HCT116 (cell line): Measurements from ENCODE around the gene SIRPB1.

Experiments
- CBX3 ChIP-seq: IDR thresholded peaks from 2 replicates; pipeline ENCODE4 v1.6.1; 2012; ENCODE audit warnings: low read depth
- ELF1 ChIP-seq: IDR thresholded peaks from 2 replicates; pipeline ENCODE4 v1.6.1; 2012; ENCODE audit warnings: low read depth, borderline replicate concordance
- JUND ChIP-seq: IDR thresholded peaks from 2 replicates; pipeline ENCODE4 v1.6.1; 2012
- POLR2A ChIP-seq: IDR thresholded peaks from 2 replicates; pipeline ENCODE4 v1.7.0; 2011; ENCODE audit warnings: borderline replicate concordance; ENCODE audit not compliant: insufficient read depth, insufficient read length; ENCODE audit errors: extremely low read depth
- POLR2AphosphoS5 ChIP-seq: IDR thresholded peaks from 2 replicates; pipeline ENCODE4 v1.6.1; 2011; ENCODE audit warnings: mild to moderate bottlenecking, low read depth, low read length, moderate library complexity
- RAD21 ChIP-seq: IDR thresholded peaks from 2 replicates; pipeline ENCODE4 v1.6.1; 2012; ENCODE audit warnings: low read depth, mild to moderate bottlenecking
- SIN3A ChIP-seq: IDR thresholded peaks from 2 replicates; pipeline ENCODE4 v1.6.1; 2012; ENCODE audit warnings: low read depth
- YY1 ChIP-seq: IDR thresholded peaks from 2 replicates; pipeline ENCODE4 v1.6.1; 2011; ENCODE audit warnings: low read length, low read depth, moderate library complexity, mild to moderate bottlenecking; ENCODE audit not compliant: insufficient replicate concordance; ENCODE audit errors: extremely low read depth
- TF ChIP-seq, protein P1 (sequence below): IDR thresholded peaks from 2 replicates; pipeline ENCODE4 v1.6.1; 2012; ENCODE audit warnings: low read depth
- TF ChIP-seq, protein P2 (sequence below), 3 experiments: fragments of 200-600 bp in 1 of 3; sonication (generic) in 1 of 3; IDR thresholded peaks in 2 of 3; conservative IDR thresholded peaks in 1 of 3; 2 replicates each; pipeline ENCODE4 v1.5.1; 2012 to 2017; ENCODE audit warnings: low read depth in 2 of 3, low read length in 2 of 3, antibody characterized with exemption in 1 of 3, borderline replicate concordance in 1 of 3, control low read depth in 1 of 3, mild to moderate bottlenecking in 1 of 3, mixed read lengths in 1 of 3, mixed run types in 1 of 3, moderate library complexity in 1 of 3; ENCODE audit not compliant: insufficient read depth in 1 of 3
- TF ChIP-seq, protein P3 (sequence below): IDR thresholded peaks from 2 replicates; pipeline ENCODE4 v1.6.1; 2011; ENCODE audit warnings: mild to moderate bottlenecking, low read length, moderate library complexity; ENCODE audit not compliant: insufficient replicate concordance; ENCODE audit errors: extremely low read depth

GRCh38 chr20:1644101-1644962 lies 24.5 kb upstream of the SIRPB1 start:
- TF ChIP-seq POLR2AphosphoS5, result no peak
- TF ChIP-seq POLR2A, result no peak
- TF ChIP-seq, protein P1, sequence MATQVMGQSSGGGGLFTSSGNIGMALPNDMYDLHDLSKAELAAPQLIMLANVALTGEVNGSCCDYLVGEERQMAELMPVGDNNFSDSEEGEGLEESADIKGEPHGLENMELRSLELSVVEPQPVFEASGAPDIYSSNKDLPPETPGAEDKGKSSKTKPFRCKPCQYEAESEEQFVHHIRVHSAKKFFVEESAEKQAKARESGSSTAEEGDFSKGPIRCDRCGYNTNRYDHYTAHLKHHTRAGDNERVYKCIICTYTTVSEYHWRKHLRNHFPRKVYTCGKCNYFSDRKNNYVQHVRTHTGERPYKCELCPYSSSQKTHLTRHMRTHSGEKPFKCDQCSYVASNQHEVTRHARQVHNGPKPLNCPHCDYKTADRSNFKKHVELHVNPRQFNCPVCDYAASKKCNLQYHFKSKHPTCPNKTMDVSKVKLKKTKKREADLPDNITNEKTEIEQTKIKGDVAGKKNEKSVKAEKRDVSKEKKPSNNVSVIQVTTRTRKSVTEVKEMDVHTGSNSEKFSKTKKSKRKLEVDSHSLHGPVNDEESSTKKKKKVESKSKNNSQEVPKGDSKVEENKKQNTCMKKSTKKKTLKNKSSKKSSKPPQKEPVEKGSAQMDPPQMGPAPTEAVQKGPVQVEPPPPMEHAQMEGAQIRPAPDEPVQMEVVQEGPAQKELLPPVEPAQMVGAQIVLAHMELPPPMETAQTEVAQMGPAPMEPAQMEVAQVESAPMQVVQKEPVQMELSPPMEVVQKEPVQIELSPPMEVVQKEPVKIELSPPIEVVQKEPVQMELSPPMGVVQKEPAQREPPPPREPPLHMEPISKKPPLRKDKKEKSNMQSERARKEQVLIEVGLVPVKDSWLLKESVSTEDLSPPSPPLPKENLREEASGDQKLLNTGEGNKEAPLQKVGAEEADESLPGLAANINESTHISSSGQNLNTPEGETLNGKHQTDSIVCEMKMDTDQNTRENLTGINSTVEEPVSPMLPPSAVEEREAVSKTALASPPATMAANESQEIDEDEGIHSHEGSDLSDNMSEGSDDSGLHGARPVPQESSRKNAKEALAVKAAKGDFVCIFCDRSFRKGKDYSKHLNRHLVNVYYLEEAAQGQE, result no peak
- no peak for TF ChIP-seq ELF1
- TF ChIP-seq RAD21, result no peak
- TF ChIP-seq, protein P2, sequence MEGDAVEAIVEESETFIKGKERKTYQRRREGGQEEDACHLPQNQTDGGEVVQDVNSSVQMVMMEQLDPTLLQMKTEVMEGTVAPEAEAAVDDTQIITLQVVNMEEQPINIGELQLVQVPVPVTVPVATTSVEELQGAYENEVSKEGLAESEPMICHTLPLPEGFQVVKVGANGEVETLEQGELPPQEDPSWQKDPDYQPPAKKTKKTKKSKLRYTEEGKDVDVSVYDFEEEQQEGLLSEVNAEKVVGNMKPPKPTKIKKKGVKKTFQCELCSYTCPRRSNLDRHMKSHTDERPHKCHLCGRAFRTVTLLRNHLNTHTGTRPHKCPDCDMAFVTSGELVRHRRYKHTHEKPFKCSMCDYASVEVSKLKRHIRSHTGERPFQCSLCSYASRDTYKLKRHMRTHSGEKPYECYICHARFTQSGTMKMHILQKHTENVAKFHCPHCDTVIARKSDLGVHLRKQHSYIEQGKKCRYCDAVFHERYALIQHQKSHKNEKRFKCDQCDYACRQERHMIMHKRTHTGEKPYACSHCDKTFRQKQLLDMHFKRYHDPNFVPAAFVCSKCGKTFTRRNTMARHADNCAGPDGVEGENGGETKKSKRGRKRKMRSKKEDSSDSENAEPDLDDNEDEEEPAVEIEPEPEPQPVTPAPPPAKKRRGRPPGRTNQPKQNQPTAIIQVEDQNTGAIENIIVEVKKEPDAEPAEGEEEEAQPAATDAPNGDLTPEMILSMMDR (IDR thresholded peaks at IDR 0.05 in 2 of 3, conservative IDR thresholded peaks at IDR 0.05 in 1 of 3; ENCODE audit: borderline replicate concordance in 1 of 3, insufficient read depth in 1 of 3, low read depth in 2 of 3, low read length in 2 of 3), result no peak
- no peak for TF ChIP-seq CBX3
- TF ChIP-seq JUND, result no peak
- TF ChIP-seq, protein P3, sequence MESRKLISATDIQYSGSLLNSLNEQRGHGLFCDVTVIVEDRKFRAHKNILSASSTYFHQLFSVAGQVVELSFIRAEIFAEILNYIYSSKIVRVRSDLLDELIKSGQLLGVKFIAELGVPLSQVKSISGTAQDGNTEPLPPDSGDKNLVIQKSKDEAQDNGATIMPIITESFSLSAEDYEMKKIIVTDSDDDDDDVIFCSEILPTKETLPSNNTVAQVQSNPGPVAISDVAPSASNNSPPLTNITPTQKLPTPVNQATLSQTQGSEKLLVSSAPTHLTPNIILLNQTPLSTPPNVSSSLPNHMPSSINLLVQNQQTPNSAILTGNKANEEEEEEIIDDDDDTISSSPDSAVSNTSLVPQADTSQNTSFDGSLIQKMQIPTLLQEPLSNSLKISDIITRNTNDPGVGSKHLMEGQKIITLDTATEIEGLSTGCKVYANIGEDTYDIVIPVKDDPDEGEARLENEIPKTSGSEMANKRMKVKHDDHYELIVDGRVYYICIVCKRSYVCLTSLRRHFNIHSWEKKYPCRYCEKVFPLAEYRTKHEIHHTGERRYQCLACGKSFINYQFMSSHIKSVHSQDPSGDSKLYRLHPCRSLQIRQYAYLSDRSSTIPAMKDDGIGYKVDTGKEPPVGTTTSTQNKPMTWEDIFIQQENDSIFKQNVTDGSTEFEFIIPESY, result no peak
- TF ChIP-seq YY1, result no peak
- TF ChIP-seq SIN3A, result no peak
